ENCODE measurements around the gene CCR6. TPM values are rescaled to one million over a fixed set of nuclear protein-coding genes. Genes with fewer than 3 reads are reported as not detected.

The CCR6 gene
- total RNA-seq, 1 donor from 2014 or later = not detected

DNA sequence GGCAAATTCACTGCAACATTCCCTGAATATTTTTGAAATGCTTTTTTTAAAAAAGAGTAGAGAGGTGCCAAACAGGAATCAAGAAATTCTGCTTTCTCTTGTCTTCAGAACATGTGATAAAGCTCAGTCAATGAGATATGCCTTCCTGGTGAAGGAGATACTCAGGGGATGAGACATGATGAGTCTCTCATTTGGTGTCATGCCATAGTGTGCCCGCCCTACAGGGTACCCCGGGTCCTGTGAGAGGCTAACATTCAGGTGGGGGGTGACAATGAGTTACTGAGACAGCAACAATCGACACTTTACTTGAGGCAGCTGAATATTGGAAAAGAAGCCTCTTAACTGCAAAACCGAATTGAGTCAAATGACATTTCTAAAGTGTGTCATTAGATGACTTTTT lies 6.7 kb downstream of the CCR6 start:
- Histone ChIP-seq H3K36me3 (no peaks in the 10 kb centered on the region), H3K4me3 (no peak overlapping the region), H3K27me3 (no peaks in the 10 kb centered on the region), H3K4me1 (no peaks in the 10 kb centered on the region), H3K27ac (no peak overlapping the region), H3K9me3 (no peaks in the 10 kb centered on the region)
- DNase-seq (ENCODE audit: low spot score in 2 of 2) = no peak
- intact Hi-C loops (cut with DNase I) = no loop called here
- TF ChIP-seq, protein P1, sequence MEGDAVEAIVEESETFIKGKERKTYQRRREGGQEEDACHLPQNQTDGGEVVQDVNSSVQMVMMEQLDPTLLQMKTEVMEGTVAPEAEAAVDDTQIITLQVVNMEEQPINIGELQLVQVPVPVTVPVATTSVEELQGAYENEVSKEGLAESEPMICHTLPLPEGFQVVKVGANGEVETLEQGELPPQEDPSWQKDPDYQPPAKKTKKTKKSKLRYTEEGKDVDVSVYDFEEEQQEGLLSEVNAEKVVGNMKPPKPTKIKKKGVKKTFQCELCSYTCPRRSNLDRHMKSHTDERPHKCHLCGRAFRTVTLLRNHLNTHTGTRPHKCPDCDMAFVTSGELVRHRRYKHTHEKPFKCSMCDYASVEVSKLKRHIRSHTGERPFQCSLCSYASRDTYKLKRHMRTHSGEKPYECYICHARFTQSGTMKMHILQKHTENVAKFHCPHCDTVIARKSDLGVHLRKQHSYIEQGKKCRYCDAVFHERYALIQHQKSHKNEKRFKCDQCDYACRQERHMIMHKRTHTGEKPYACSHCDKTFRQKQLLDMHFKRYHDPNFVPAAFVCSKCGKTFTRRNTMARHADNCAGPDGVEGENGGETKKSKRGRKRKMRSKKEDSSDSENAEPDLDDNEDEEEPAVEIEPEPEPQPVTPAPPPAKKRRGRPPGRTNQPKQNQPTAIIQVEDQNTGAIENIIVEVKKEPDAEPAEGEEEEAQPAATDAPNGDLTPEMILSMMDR (IDR thresholded peaks at IDR 0.05) = no peak

DNA sequence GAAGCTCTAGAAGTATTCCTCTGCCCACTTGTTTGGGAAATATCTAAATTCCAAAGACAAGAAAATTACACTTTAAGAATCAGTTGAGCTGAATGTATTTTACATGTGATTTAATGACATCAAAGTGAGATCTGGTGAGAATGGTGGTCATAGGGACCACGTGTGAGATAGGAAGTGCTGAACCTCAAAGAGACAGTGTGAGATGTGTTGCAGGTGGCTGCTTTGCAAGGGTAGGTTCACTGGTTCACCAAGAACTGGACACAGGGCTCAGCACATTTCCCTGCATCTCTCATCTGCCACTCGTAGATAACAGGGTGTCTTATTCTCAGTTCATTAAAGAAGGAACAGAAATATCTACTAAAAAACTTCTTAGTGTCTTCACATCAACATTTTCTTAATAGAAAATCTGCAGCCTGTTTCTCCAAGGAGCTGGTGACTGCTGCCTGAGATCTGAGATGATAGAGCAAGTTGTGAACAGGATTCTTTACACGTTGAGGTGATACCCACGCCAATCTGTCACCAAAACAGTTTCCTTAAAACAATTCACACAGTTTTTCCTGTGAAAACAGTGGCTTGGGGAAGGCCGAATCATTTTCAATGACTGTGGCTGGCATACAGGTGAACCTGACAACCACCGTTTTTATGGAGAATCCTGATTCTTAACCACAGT lies 7.2 kb downstream of the CCR6 start:
- no peak for DNase-seq (ENCODE audit: low spot score in 2 of 2)
- Histone ChIP-seq H3K4me3 (no peak overlapping the region), H3K27me3 (no peaks in the 10 kb centered on the region), H3K36me3 (no peaks in the 10 kb centered on the region), H3K9me3 (no peaks in the 10 kb centered on the region), H3K4me1 (no peaks in the 10 kb centered on the region), H3K27ac (no peak overlapping the region)
- intact Hi-C loops (cut with DNase I) = no loop called here
- TF ChIP-seq, protein P1 (IDR thresholded peaks at IDR 0.05) = no peak

DNA sequence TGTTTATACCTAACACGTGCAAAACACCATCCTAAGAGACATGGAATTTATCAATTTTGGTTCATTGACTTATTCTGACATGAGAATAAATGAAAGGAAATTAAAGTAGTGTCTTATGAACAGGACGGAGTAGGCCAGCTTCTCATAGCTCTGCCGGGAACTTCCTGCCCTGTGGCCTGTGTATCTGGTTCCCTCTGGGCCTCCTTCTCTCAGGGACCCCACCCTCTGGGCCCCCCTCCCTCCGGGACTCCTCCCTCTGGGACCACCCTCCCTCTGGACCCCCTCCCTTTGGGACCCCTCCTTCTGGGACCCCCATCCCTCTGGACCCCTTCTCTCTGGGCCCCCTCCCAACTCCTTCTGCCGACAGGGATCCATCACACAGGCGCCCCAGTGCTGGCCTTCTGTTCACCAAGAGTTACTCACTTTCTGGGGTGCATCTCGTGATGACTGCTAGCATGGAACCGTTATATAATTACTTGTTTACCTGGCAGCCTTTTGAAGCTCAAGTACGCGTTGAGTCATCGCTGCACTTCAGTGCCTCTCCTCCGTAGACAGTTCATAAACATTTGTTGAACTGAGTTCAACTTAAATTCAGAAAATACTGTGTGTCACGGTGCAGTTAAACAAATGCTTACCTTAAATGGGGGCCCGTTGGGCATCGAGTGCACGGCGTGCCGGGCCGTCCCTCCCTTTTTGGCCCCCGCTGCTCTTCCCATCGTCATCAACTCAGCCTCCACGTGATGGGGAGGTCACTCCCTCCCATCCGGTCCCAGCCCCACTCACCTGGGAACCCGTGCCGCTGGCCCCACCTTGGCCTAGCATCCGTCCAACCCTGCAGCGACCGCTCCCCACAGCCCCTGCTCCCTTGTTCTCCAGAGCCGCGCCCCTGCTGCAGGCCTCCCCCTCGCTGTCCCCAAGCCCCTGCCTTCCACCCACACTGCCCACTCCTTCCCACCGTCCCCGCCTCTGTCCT lies 8.1 kb downstream of the CCR6 start:
- intact Hi-C loops (cut with DNase I) = no loop called here
- H3K27ac ChIP-seq = no peak overlapping the region

DNA sequence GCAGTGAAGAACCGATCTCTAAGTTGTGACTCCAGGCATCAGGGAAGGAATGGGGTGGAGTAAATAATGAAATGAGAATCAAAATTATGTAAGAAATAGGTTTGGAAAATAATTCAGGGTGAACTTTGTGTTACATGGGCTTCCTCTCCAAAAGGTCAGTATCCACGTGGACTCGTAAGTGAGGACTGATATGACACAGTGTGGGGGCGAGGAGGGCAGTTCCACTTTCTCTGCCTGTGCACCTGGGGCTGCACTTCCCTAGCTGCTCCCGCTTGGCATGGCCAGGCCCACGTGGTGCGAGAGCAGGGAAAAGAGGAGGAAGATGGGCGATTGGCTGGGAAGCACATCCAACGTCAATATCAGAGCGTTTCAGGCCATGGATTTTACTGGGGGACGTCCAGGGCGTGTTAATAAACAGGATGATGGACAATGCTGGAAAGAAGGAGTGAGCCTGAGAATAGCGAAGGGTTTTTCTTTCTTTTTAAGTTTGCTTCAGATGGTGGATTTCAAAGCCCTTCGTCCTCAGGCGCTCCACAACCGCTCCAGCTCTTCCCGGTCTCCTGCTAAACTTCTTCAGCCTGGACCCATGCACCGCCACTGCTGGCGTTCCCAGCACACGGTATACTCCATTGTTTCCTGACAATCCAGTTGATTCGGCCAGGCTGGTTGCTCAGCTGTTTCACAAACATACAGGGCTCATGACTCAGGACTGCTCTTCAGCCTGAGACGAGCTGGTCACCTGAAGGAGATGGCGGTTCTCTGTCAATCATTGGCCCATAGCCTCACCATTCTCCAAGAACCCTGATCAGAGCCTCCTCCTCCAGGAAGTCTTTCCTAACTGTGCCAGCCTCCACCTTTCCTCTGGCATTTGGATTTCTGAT lies 11.8 kb downstream of the CCR6 start:
- DNase-seq (ENCODE audit: low spot score in 2 of 2) = no peak
- Histone ChIP-seq H3K4me3 (no peak overlapping the region), H3K36me3 (no peaks in the 10 kb centered on the region), H3K27me3 (no peaks in the 10 kb centered on the region), H3K9me3 (no peaks in the 10 kb centered on the region), H3K27ac (no peak overlapping the region), H3K4me1 (no peaks in the 10 kb centered on the region)
- TF ChIP-seq, protein P1 (IDR thresholded peaks at IDR 0.05) = no peak
- intact Hi-C loops (cut with DNase I) = no loop called here

More for the DNA sequence above, 8.1 kb downstream of the CCR6 start:
- no peak for DNase-seq (ENCODE audit: low spot score in 2 of 2)
- H3K27me3 ChIP-seq = no peaks in the 10 kb centered on the region
- H3K4me3 ChIP-seq = no peak overlapping the region
- TF ChIP-seq, protein P1 (IDR thresholded peaks at IDR 0.05) = no peak
- H3K4me1 ChIP-seq = no peaks in the 10 kb centered on the region
- H3K9me3 ChIP-seq = no peaks in the 10 kb centered on the region
- no peaks in the 10 kb centered on the region for H3K36me3 ChIP-seq

DNA sequence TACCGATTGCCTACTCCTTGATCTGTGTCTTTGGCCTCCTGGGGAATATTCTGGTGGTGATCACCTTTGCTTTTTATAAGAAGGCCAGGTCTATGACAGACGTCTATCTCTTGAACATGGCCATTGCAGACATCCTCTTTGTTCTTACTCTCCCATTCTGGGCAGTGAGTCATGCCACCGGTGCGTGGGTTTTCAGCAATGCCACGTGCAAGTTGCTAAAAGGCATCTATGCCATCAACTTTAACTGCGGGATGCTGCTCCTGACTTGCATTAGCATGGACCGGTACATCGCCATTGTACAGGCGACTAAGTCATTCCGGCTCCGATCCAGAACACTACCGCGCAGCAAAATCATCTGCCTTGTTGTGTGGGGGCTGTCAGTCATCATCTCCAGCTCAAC lies 13.5 kb downstream of the CCR6 start:
- Histone ChIP-seq H3K4me1 (no peaks in the 10 kb centered on the region), H3K4me3 (no peak overlapping the region), H3K27ac (no peak overlapping the region), H3K36me3 (no peaks in the 10 kb centered on the region), H3K27me3 (no peaks in the 10 kb centered on the region), H3K9me3 (no peaks in the 10 kb centered on the region)
- TF ChIP-seq, protein P1 (IDR thresholded peaks at IDR 0.05) = no peak
- intact Hi-C loops (cut with DNase I) = no loop called here
- DNase-seq (ENCODE audit: low spot score in 2 of 2) = no peak
